Sigmoid colon (tissue), 7 donors: ENCODE measurements around the gene COL11A1. TPM values are rescaled to one million over a fixed set of nuclear protein-coding genes. Genes with fewer than 3 reads are reported as not detected.

ENCODE experiments used
- DNase-seq: peaks from one replicate; pipeline ENCODE4 v3.0.0-alpha.2; 2019
- H3K27ac ChIP-seq, 4 donors: fragments of 200-600 bp; sonication (generic); one replicate each; pipeline ENCODE4 v1.5.1; 2016 to 2019; ENCODE audit warnings: mild to moderate bottlenecking in 1 of 4
- H3K27me3 ChIP-seq, 3 donors: fragments of 200-600 bp; sonication (generic); one replicate each; pipeline ENCODE4 v1.5.1; 2019; ENCODE audit warnings: mild to moderate bottlenecking in 1 of 3
- H3K36me3 ChIP-seq, 4 donors: fragments of 200-600 bp; sonication (generic); one replicate each; pipeline ENCODE4 v1.5.1; 2016 to 2019
- H3K4me1 ChIP-seq, 4 donors: fragments of 200-600 bp; sonication (generic); one replicate each; pipeline ENCODE4 v1.5.1; 2017 to 2019
- H3K4me3 ChIP-seq, 4 donors: fragments of 200-600 bp; sonication (generic); one replicate each; pipeline ENCODE4 v1.5.1; 2017 to 2019; ENCODE audit warnings: mild to moderate bottlenecking in 2 of 4, moderate library complexity in 1 of 4
- H3K9me3 ChIP-seq, 4 donors: fragments of 200-600 bp in 3 of 4; sonication (generic) in 3 of 4; one replicate each; pipeline versions ENCODE4 v1.5.1 to v1.6.1; 2013 to 2019
- CTCF ChIP-seq, 4 experiments: fragments of 450-650 bp in 3 of 4; fragments of 200-600 bp in 1 of 4; IDR thresholded peaks; one replicate each; pipeline ENCODE4 v1.5.1; 2016 to 2019; ENCODE audit warnings: antibody characterized with exemption in 4 of 4, mild to moderate bottlenecking in 3 of 4, moderate library complexity in 2 of 4
- EP300 ChIP-seq, 4 donors: sonication (generic); formaldehyde crosslinking; IDR thresholded peaks; one replicate each; pipeline ENCODE4 v1.6.1; 2017; ENCODE audit warnings: antibody characterized with exemption in 4 of 4
- POLR2A ChIP-seq, 2 donors: fragments of 450-650 bp; IDR thresholded peaks; one replicate each; pipeline ENCODE4 v1.6.1; 2016; ENCODE audit warnings: antibody characterized with exemption in 2 of 2, mild to moderate bottlenecking in 2 of 2, moderate library complexity in 2 of 2
- POLR2AphosphoS5 ChIP-seq, 4 donors: sonication (generic); formaldehyde crosslinking; IDR thresholded peaks; one replicate each; pipeline ENCODE4 v1.6.1; 2017; ENCODE audit warnings: antibody characterized with exemption in 4 of 4
- WGBS, 2 donors: extraction: QIAGEN DNeasy Blood & Tissue Kit; methylation state at CpG; one replicate each; pipeline ENCODE4 v1.1.7; 2013; 5-methylcytosine and 5-hydroxymethylcytosine counted together
- intact Hi-C: fragments of 100-400 bp; cut with DNase I; formaldehyde crosslinking; loops from one replicate; pipeline ENCODE4 v1.15.1; 2023
- polyA plus RNA-seq, 3 donors: library from polyadenylated mRNA; stranded (reverse); fragments of 200-250 nt; gene quantifications; one replicate each; pipeline ENCODE4 v1.2.3, GENCODE V29; 2013
- total RNA-seq, 4 donors: library from RNA; depleted of rRNA; stranded (reverse); fragments of >200 nt; gene quantifications; one replicate each; pipeline ENCODE4 v1.1.0, GENCODE V29; 2016
- donor health status: healthy with polysubstance abuse.
- donor health status: Bipolar disorder and iron deficiency.
- donor health status: healthy.

COL11A1 gene
- total and polyA plus RNA-seq, 7 donors, result 0.36 to 1.4 (median 0.99) TPM; not detected in 2

GRCh38 chr1:103089221-103089620 lies 19.1 kb downstream of the COL11A1 start:
- Histone ChIP-seq H3K9me3 (no peaks in the 10 kb centered on the region), H3K27ac (no peak overlapping the region), H3K4me3 (no peak overlapping the region), H3K36me3 (no peaks in the 10 kb centered on the region), H3K4me1 (no peaks in the 10 kb centered on the region), H3K27me3 (no peaks in the 10 kb centered on the region)
- intact Hi-C loops, result no loop called here
- no peak for TF ChIP-seq POLR2AphosphoS5 (IDR thresholded peaks at IDR 0.05)
- no peak for TF ChIP-seq POLR2A (IDR thresholded peaks at IDR 0.05)
- DNase-seq, result no peak
- WGBS, 2 donors, result 59 to 73% methylated on average over 2 of the region's 2 CpGs

- no peaks in the 10 kb centered on the region for H3K9me3 ChIP-seq
- no peaks in the 10 kb centered on the region for H3K27me3 ChIP-seq
- WGBS, 2 donors, result 61 to 76% methylated on average over 1 of the region's 1 CpG
- H3K4me3 ChIP-seq, result no peak overlapping the region
- H3K27ac ChIP-seq, result no peak overlapping the region
- no peaks in the 10 kb centered on the region for H3K36me3 ChIP-seq
- intact Hi-C loops, result no loop called here
- H3K4me1 ChIP-seq, result no peaks in the 10 kb centered on the region
- no peak for DNase-seq
- no peak for TF ChIP-seq CTCF (IDR thresholded peaks at IDR 0.05)
- TF ChIP-seq POLR2AphosphoS5 (IDR thresholded peaks at IDR 0.05), result no peak
- no peak for TF ChIP-seq POLR2A (IDR thresholded peaks at IDR 0.05)
- TF ChIP-seq EP300 (IDR thresholded peaks at IDR 0.05), result no peak
These were observed 21.1 kb downstream of the COL11A1 start for GRCh38 chr1:103087256-103087655.

GRCh38 chr1:103084181-103084580 lies 24.1 kb downstream of the COL11A1 start:
- H3K9me3 ChIP-seq, result no peaks in the 10 kb centered on the region
- no peaks in the 10 kb centered on the region for H3K4me1 ChIP-seq
- H3K4me3 ChIP-seq, result no peak overlapping the region
- 29 to 40% methylated on average over 2 of the region's 2 CpGs for WGBS, 2 donors
- H3K27ac ChIP-seq, result no peak overlapping the region
- TF ChIP-seq POLR2AphosphoS5 (IDR thresholded peaks at IDR 0.05), result no peak
- TF ChIP-seq POLR2A (IDR thresholded peaks at IDR 0.05), result no peak
- TF ChIP-seq EP300 (IDR thresholded peaks at IDR 0.05), result no peak
- no peak for TF ChIP-seq CTCF (IDR thresholded peaks at IDR 0.05)
- intact Hi-C loops, result no loop called here
- no peaks in the 10 kb centered on the region for H3K36me3 ChIP-seq
- DNase-seq, result no peak
- no peaks in the 10 kb centered on the region for H3K27me3 ChIP-seq

GRCh38 chr1:103075316-103076000 lies 32.9 kb downstream of the COL11A1 start:
- DNase-seq, result no peak
- WGBS, 2 donors, result 71 to 85% methylated on average over 2 of the region's 2 CpGs
- Histone ChIP-seq H3K27me3 (no peaks in the 10 kb centered on the region), H3K4me3 (no peak overlapping the region), H3K36me3 (no peaks in the 10 kb centered on the region), H3K4me1 (no peaks in the 10 kb centered on the region), H3K27ac (no peak overlapping the region), H3K9me3 (no peaks in the 10 kb centered on the region)
- intact Hi-C loops, result no loop called here
- TF ChIP-seq POLR2A (IDR thresholded peaks at IDR 0.05), result no peak
- no peak for TF ChIP-seq POLR2AphosphoS5 (IDR thresholded peaks at IDR 0.05)
- TF ChIP-seq EP300 (IDR thresholded peaks at IDR 0.05), result no peak
- no peak for TF ChIP-seq CTCF (IDR thresholded peaks at IDR 0.05)

- H3K4me3 ChIP-seq, result no peak overlapping the region
- H3K9me3 ChIP-seq, result no peaks in the 10 kb centered on the region
- H3K4me1 ChIP-seq, result no peaks in the 10 kb centered on the region
- no peak overlapping the region for H3K27ac ChIP-seq
- intact Hi-C loops, result no loop called here
- TF ChIP-seq EP300 (IDR thresholded peaks at IDR 0.05) (no peak), POLR2A (IDR thresholded peaks at IDR 0.05) (no peak), CTCF (IDR thresholded peaks at IDR 0.05) (no peak), POLR2AphosphoS5 (IDR thresholded peaks at IDR 0.05) (no peak)
- no peak for DNase-seq
- WGBS, 2 donors, result 75 to 86% methylated on average over 6 of the region's 6 CpGs
- H3K27me3 ChIP-seq, result no peaks in the 10 kb centered on the region
- no peaks in the 10 kb centered on the region for H3K36me3 ChIP-seq
These were observed 34.1 kb downstream of the COL11A1 start for GRCh38 chr1:103074224-103074623.
